Left ventricle myocardium inferior (tissue), 1 donor: Measurements from ENCODE around the gene TOMM22. TPM values are rescaled to one million over a fixed set of nuclear protein-coding genes. Genes with fewer than 3 reads are reported as not detected.

Source experiments
- DNase-seq: peaks from one replicate; pipeline ENCODE4 v3.0.0-alpha.2; 2020
- H3K27ac ChIP-seq: fragments of 200-600 bp; replicated peaks from 2 replicates; pipeline ENCODE4 v1.8.0; 2021
- H3K27me3 ChIP-seq: fragments of 200-600 bp; 2 replicates; pipeline ENCODE4 v1.8.0; 2021; ENCODE audit warnings: low read depth
- H3K36me3 ChIP-seq: fragments of 200-600 bp; 2 replicates; pipeline ENCODE4 v1.8.0; 2021
- H3K4me1 ChIP-seq: fragments of 200-600 bp; 2 replicates; pipeline ENCODE4 v1.8.0; 2021
- H3K4me3 ChIP-seq: fragments of 200-600 bp; 2 replicates; pipeline ENCODE4 v1.8.0; 2021; ENCODE audit warnings: mild to moderate bottlenecking, moderate library complexity
- H3K9me3 ChIP-seq: fragments of 200-600 bp; replicated peaks from 2 replicates; pipeline ENCODE4 v1.8.0; 2021
- intact Hi-C: fragments of 100-400 bp; cut with micrococcal nuclease; formaldehyde crosslinking; loops from one replicate; pipeline ENCODE4 v1.11.0; 2022
- total RNA-seq: library from RNA; stranded (reverse); fragmentation: NEBNext Ultra II Directional; extraction: Animal tissue kit (Norgen Biotek cat#: 25700); gene quantifications from one replicate; pipeline ENCODE4 v1.2.1, GENCODE V29; 2021
- TF ChIP-seq, protein P1 (sequence below): fragments of 200-600 bp; IDR thresholded peaks from 2 replicates; pipeline ENCODE4 v1.8.0; 2021; ENCODE audit warnings: antibody characterized with exemption, mild to moderate bottlenecking, borderline replicate concordance
- donor health status: DM: no; HTN: yes; CAD: no; lungs with severe emphysema.

TOMM22 gene
- total RNA-seq, 1 donor from 2014 or later = 66.6 TPM

DNA sequence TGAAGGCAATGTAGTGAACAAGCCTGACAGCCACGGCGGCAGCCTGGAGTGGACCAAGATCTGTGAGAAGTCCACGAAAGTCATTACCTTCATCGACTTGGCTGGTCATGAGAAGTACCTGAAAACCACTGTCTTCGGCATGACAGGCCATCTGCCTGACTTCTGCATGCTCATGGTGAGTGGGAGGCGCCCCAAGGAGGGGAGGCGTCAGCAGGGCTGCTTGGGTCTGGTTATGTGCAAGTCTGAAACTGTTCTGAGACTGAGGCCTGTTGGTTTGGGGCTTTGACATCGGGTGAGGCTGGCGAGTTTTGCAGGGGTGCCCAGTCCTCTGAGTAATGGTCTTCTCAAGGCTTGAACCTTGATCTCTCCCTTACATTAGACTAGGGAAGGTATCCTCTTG is 35.1 kb downstream of the TOMM22 start:
- Histone ChIP-seq H3K36me3 (peaks cover 49% of the 10 kb centered on the region), H3K4me1 (peaks cover 48% of the 10 kb centered on the region), H3K4me3 (no peak overlapping the region), H3K27me3 (no peaks in the 10 kb centered on the region), H3K27ac (no peak overlapping the region), H3K9me3 (no peaks in the 10 kb centered on the region)
- DNase-seq = no peak
- TF ChIP-seq, protein P1, sequence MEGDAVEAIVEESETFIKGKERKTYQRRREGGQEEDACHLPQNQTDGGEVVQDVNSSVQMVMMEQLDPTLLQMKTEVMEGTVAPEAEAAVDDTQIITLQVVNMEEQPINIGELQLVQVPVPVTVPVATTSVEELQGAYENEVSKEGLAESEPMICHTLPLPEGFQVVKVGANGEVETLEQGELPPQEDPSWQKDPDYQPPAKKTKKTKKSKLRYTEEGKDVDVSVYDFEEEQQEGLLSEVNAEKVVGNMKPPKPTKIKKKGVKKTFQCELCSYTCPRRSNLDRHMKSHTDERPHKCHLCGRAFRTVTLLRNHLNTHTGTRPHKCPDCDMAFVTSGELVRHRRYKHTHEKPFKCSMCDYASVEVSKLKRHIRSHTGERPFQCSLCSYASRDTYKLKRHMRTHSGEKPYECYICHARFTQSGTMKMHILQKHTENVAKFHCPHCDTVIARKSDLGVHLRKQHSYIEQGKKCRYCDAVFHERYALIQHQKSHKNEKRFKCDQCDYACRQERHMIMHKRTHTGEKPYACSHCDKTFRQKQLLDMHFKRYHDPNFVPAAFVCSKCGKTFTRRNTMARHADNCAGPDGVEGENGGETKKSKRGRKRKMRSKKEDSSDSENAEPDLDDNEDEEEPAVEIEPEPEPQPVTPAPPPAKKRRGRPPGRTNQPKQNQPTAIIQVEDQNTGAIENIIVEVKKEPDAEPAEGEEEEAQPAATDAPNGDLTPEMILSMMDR = no peak
- intact Hi-C loops = no loop called here

- Histone ChIP-seq H3K27me3 (no peaks in the 10 kb centered on the region), H3K27ac (no peak overlapping the region), H3K4me1 (peaks cover 44% of the 10 kb centered on the region), H3K36me3 (peaks cover 52% of the 10 kb centered on the region), H3K4me3 (no peak overlapping the region), H3K9me3 (no peaks in the 10 kb centered on the region)
- TF ChIP-seq, protein P1 = no peak
- no peak for DNase-seq
- intact Hi-C loops = no loop called here
Measured at GRCh38 chr22:38717244-38717643, 35.5 kb downstream of the TOMM22 start.

DNA sequence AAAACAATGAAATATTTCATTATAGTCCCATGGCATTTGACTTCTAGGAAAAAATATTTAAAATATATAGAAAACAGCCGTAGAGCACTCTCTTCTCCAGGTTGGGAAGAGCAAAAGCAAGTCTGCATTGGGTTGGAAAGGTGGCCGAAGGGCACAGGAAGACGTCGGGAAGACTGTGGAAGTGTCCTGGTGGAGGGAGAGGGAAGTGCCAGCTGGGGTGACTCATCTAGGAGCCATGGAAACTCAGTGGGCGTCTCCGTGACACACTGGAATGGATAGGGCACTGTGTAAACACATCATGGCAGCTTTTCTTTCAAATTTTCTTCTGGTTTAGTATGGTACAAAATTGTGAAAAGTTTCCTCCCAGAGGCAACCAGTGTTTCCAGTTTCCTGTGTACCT is 36.7 kb downstream of the TOMM22 start:
- intact Hi-C loops = no loop called here
- Histone ChIP-seq H3K4me1 (peaks cover 32% of the 10 kb centered on the region), H3K27me3 (no peaks in the 10 kb centered on the region), H3K9me3 (no peaks in the 10 kb centered on the region), H3K4me3 (no peak overlapping the region), H3K27ac (peak overlapping the region; percentile 14), H3K36me3 (peaks cover 60% of the 10 kb centered on the region)
- DNase-seq = no peak
- TF ChIP-seq, protein P1 = peak; percentile 59

DNA sequence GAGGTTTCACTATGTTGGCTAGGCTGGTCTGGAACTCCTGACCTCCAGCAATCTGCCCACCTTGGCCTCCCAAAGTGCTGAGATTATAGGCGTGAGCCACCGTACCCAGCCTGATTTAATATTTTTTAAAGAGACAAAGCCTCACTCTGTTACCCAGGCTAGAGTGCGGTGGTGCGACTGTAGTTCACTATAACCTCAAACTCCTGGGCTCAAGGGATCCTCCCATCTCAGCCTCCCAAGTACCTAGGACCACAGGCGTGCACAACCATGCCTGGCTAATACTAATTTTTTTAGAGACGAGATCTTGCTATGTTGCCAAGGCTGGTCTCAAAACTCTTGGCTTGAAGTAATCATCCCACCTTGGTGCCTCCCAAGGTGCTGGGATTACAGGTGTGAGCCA is 37.4 kb downstream of the TOMM22 start:
- intact Hi-C loops = no loop called here
- TF ChIP-seq, protein P1 = no peak
- Histone ChIP-seq H3K4me3 (no peak overlapping the region), H3K9me3 (no peaks in the 10 kb centered on the region), H3K27me3 (no peaks in the 10 kb centered on the region), H3K27ac (no peak overlapping the region), H3K36me3 (peaks cover 68% of the 10 kb centered on the region), H3K4me1 (peaks cover 24% of the 10 kb centered on the region)
- DNase-seq = no peak

DNA sequence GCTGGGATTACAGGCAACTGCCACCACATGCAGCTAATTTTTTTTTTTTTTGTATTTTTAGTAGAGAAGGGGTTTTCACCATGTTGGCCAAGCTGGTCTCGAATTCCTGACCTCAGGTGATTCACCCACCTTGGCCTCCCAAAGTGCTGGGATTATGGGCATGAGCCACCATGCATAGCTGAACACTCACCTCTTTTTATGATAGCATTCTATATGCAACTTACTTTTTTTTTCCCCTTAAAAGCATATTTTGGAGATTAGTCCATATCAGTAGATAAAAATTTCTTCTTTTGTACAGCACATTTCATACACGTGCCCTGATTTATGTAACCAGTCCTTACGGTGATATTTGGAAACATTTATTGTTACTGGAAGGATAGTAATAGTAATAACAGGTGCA is 38.6 kb downstream of the TOMM22 start:
- TF ChIP-seq, protein P1 = no peak
- no peak overlapping the region for H3K27ac ChIP-seq
- no peak overlapping the region for H3K4me3 ChIP-seq
- no peaks in the 10 kb centered on the region for H3K9me3 ChIP-seq
- no peaks in the 10 kb centered on the region for H3K27me3 ChIP-seq
- DNase-seq = no peak
- H3K4me1 ChIP-seq = peaks cover 18% of the 10 kb centered on the region
- intact Hi-C loops = no loop called here
- H3K36me3 ChIP-seq = peaks cover 79% of the 10 kb centered on the region

GRCh38 chr22:38721551-38721950 is 39.8 kb downstream of the TOMM22 start:
- no peak for DNase-seq
- no peak overlapping the region for H3K4me3 ChIP-seq
- intact Hi-C loops = no loop called here
- H3K4me1 ChIP-seq = peaks cover 19% of the 10 kb centered on the region
- no peak overlapping the region for H3K27ac ChIP-seq
- no peaks in the 10 kb centered on the region for H3K27me3 ChIP-seq
- H3K9me3 ChIP-seq = no peaks in the 10 kb centered on the region
- peaks cover 79% of the 10 kb centered on the region for H3K36me3 ChIP-seq
- TF ChIP-seq, protein P1 = no peak
